CD4-positive, alpha-beta T cell treated with Interleukin-15 for 1 hour (primary cell): ENCODE measurements around the gene DBN1.

Experiments used
- DNase-seq: peaks from one replicate; pipeline ENCODE4 v3.0.0-alpha.2; 2020

The DBN1 gene

DNA sequence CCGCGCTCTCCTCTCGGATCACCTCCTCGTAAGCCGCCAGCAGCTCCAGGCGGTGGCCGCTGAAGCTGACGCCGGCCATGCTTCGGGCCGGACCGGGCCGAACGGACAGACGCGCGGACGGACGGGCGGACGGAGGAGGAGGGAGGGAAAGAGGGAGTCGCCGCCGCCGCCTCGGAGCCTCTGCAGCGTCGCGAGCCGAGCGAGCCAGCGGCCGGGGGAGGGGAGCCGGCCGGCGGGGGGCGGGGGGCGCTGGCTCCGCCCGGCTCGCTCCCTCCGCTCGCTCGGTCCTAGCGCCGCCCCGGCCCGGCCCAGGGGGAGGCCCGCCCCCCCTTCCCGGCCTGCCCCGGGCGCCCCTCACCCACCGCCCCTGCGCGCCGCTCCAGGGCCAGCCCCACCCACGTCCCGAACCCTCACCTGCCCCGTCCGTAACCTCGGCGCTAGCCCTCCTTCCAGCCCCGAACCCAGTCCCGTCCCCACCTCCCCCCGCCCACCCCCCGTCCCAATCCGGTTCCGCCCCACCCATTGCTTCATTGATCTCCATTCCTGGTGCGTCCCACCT lies at the start of gene DBN1:
TSS of gene DBN1 (minus strand) at position 192 of the 559 bp plus-strand sequence. CDS start at position 79, 113 bp downstream.
- DNase-seq: no peak

DNA sequence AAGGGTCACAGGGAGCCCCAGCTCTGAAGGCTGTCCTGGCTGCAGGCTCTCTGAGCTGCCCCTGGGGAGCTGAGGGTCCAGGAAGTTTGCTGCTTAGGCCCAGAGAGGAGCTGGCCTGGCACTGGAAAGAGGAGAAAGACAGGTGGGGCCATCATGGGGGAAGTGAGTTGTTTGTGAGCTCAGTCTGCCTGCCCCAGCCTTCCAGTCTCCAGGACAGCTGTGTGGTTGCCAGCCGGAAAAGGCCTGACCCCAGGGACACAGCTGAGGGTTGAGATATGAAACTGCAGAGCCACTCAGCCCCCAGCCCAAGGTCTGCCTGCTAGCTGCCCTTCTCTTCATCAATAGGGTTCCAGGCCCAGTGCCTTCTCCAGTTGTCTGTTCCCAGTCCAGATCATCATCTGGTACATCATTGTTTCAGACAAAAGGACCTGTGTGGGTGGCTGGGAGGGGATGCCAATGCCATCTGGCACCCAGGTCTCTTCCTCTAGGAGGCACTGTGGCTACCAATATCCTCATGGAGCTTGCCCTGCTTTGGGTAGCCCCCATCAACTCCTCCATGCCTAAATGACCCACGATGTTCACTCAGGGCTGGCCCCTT lies 47.6 kb upstream of the DBN1 start:
- no peak for DNase-seq

GRCh38 chr5:177520271-177520670 lies 46.8 kb upstream of the DBN1 start:
- DNase-seq: no peak

DNA sequence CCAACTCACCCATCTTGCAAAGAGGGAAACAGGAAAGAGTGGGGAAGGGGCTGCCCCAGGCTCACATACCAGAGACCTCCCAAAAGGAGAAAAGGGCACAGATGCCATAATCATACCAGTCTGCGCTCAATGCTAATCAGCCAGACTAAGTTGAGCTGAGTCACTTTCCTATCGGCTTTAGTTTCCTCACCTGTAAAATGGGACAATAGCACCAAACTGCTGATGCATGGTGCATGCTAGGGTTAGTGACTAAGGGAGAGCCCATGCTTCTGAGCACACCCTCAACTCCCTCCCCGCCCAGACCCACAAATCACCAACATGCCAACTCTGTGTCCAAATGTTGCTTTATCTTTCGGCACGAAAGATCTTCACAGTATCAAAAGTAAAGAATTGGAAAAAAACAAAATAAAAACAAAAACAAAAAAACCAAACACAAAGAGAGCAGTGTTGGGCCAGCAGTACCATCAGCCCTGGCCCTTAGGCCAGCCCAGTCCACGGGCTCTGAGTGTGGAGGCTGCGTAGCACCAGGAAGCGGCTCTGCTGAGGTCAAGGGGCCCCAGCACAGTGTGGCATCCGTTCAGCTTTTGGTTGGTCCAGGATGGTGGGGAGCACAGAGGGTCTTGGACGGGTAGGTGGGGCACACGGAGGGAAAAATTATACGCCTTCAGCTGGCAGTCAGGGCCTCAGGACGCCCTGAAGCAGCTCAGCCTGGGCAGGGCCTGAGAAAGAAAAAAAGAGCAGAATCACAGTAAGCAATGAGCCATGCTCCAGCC lies 46.2 kb upstream of the DBN1 start:
- no peak for DNase-seq

- DNase-seq: peak; percentile 95
These were observed 43.5 kb upstream of the DBN1 start, which contains the start of gene DDX41 for GRCh38 chr5:177516601-177517568. Gene DDX41 (minus strand): TSS chr5:177516961. CDS start chr5:177516945, 16 bp downstream.

DNA sequence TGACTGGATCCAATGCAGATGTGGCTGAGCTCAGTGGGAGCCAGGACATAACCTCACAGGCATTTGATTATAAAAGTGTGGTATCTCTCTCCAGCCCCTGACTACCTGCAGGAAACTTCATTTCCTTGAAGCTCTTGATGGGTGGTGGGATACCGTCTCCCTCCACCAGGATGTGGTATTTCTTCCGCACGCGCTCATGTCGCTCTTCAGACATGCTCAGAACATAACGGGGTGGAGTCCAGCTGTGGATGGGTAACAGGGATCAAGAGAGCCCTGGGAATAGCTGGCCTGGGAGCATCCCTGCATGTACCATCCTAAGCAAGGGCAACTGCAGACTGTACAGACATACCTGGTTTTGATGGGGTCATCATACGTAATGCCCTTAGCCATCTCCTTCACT lies 42.1 kb upstream of the DBN1 start:
- DNase-seq: no peak

GRCh38 chr5:177514541-177514940 lies 41.1 kb upstream of the DBN1 start:
- DNase-seq: no peak

GRCh38 chr5:177513500-177513899 lies 40.1 kb upstream of the DBN1 start:
- DNase-seq: no peak

DNA sequence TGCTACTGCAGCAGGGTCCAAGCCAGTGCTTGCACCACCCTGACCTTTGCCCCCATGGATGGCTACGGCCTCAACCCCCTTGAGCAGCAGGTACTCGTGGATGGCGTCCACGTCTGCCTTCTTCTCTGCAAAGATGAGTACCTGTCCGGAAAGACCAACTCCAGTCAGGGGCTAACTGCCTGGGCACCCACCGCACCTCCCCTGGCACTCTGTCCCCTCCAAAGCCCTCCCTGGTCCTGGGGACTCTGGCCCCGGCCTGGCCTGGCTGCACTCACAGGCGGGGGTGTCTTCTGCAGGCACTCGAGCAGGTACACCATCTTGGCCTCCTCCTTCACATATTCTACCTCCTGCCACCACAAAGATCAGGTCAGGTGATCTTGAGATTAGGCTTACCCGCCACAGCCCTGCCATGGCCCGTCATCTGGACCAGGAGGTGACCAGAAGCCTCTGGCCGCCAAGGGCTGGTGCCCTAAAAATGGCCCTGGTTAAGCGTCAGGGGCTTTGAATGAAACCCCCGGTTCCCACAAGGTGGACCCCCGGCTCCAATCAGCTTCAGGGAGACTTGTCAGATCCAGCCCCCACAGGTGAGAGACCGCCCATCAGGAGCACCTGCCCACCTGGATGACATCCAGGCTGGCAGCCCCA lies 39.4 kb upstream of the DBN1 start:
- no peak for DNase-seq

DNA sequence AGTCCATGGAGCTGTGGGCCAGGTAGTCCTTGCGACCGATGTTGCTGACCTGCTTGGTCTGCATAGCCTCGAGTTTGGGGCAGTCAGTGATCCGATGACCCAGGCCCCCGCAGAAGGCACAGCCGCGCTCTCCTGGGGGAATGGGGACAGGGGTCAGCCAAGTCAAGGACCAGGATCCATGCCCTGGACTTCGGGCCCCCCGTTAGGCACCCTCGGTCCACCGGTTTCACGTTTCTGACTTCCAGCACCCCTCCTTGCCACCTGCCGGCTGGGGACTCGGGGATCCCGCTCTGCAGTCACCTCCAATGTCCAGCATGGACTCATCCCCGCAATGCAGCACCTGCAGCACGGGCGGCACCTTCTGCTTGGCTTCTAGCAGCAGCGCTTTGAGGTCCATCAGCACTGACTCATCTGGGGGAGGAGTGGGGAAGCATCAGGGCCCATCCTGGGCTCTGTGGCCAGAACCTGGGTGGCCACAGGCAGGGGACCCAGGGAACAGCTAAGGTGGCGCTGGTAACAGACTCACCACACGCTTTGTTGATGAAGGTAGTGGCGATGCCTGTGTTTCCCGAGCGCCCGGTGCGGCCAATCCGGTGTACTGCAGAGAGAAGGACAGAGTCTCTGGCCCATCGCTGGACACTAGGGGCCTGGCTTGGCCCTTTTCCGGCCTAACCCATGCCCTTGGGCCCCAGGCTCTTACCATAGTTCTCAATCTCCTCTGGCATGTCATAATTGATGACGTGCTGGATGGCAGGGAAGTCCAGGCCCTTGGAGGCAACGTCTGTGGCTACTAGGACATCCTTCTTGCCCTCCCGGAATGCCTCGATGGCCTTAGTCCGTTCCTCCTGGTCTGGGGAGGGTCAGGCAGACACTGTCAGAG lies 38.6 kb upstream of the DBN1 start:
- no peak for DNase-seq

DNA sequence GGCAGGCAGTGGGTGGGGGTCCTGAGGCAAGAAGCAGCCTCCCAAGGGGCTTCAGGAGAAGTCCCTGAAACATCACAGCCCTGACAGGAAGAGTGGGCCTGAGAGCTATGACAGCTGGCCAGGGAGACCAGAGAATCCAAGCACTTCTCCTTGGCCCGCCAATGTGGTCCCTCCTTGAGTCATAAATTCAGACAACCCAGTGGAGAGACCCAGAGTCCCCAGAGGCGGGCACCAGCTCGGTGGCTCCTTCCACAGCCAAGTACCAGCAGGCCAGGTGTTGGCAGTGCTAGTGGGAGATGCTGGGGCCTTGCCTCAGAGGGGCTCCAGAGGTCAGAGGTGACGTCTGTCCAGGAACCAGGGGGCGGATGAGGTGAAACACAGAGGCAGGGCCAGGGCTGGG lies 37.7 kb upstream of the DBN1 start:
- DNase-seq: peak; percentile 18

- peak; percentile 78 for DNase-seq
These were observed 37.2 kb upstream of the DBN1 start for GRCh38 chr5:177510567-177511053.

- peak; percentile 33 for DNase-seq
These were observed 36.6 kb upstream of the DBN1 start for GRCh38 chr5:177509991-177510566.

GRCh38 chr5:177509381-177509951 lies 36.0 kb upstream of the DBN1 start, which contains the start of gene DOK3:
Gene DOK3 (minus strand): TSS chr5:177509826. CDS start chr5:177509540, 286 bp downstream.
- peak; percentile 55 for DNase-seq

- DNase-seq: no peak
These were observed 35.4 kb upstream of the DBN1 start for GRCh38 chr5:177508837-177509236.

GRCh38 chr5:177508221-177508611 lies 34.8 kb upstream of the DBN1 start:
- no peak for DNase-seq

DNA sequence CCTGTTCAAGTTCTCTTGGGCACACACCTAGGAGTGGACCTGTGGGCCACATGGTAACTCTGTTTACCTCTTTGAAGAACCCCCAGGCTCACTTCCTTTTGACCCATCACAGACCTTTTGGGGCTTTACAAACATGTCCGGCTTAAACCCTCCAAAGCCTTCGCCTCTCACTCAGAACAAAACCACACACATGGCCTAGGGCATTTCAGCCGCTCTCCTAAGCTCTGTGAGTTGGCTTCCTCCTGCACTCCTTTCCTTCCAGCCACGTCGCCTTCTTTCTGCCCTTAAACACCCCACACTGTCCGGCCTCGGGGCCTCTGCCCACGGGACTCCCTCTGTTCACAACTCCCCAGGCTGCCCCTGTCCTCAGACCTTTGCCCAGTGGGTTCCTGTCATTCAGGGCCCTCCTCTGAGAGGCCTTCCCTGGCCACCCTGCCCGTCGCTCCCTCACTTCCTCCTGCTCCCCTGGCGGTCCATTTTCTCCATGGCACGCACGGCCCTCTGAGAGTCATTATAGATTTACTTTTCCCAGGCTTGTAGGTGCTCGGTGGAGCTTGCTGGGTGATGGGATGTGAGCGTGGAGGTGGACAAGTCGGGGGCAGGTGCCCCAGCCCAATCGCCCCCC lies 34.3 kb upstream of the DBN1 start:
- DNase-seq: no peak

GRCh38 chr5:177507165-177507564 lies 33.7 kb upstream of the DBN1 start:
- DNase-seq: no peak

DNA sequence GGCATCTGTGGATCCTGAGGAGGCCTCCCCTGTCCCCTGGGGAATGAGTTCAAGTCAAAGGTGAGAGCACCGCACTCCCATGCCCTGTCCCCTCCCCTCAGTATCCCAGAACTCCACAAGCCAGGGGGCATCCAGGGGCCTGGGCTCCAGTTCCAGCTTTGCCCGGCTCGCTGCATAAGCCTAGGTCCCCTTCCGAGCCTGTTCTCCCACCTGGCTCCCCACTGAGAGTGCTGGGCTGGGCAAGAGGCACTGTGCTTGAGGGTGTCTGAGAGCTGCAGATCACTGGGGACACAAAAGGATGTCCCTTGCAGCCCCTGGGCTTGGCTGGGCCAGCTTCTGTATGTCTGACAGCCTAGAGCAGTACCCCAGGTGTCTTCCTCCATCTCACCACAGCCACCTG lies 31.6 kb upstream of the DBN1 start:
- no peak for DNase-seq
